NCI-H526 (cell line): ENCODE data around the gene VPS13D.
"Not testable (repeated sequence)": the region's sequence is repeated elsewhere in the genome, so short reads cannot be mapped to it uniquely, and the experiment has no call there.

Experiments used
- DNase-seq, 2 experiments: peaks; one replicate each; lab custom pipeline; 2025; lab: John Stamatoyannopoulos, UW

The VPS13D gene

DNA sequence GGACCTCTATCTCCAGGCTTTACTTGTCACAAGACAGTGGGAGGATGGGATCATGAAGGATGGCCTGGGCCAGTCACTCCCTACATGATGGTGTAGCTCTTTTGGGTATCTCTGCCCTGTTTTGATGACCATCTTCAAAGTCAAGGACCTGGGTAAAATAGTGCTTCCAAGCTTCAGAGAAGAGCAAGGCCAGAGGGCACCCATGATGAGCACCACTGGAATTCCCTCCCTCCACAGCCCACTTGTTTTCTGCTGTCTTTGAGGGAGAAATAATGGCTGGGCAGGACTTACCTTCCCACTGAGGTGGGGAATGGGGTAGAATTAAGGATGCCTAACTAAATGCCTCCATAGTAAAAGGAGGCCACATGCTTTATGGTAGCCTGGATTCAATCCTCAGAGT lies 222.4 kb downstream of the VPS13D start:
- no peak for DNase-seq

- no peak for DNase-seq
These were observed 223.8 kb downstream of the VPS13D start for GRCh38 chr1:12453400-12454343.

DNA sequence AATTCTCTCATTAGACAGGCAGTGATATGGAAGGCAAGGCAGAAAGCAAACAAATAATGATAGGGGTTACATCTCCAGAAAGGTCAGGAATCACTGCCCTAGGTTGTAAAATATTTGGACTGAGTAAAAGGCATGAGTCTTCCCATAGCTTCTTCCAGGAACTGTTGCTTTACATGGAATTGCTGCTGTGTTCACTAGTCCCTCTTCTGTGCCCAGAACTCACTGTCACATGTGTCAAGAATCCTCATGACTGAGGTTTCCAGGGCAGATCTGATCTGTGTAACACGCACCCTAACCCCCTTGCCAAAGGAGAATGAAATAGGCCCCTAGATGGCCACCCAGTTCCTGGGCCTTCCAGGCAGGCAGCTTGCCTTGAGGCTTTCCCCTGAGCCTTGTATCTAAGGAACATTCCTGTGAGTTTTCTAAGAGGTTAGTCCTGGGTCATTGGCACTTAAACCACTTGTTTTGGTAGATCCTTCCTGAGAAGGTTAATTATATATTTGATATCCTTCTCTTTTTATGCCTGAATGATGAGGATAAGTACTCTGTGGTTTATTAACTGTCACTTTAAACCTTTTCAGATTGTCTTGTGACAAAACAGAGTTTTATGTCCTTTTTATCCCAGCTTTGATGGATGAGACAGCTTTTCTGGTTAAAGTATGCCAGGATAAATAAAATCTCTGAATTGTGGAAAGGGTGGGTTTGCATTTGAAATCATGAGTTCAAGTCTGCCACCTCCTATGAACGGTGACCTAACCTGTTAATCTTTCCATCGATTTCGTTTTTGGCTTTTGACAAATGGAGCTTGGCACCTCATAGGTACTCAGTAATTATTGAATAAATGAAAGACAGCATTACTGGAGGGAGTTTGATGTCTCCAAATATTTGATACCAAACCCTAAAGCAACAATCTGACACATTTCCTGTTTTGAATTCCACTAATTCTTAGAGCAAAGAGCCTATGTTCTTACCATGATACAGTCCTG lies 224.9 kb downstream of the VPS13D start:
- DNase-seq, result no peak

- not testable (repeated sequence) for DNase-seq
These were observed 226.3 kb downstream of the VPS13D start for GRCh38 chr1:12456081-12456480.

DNA sequence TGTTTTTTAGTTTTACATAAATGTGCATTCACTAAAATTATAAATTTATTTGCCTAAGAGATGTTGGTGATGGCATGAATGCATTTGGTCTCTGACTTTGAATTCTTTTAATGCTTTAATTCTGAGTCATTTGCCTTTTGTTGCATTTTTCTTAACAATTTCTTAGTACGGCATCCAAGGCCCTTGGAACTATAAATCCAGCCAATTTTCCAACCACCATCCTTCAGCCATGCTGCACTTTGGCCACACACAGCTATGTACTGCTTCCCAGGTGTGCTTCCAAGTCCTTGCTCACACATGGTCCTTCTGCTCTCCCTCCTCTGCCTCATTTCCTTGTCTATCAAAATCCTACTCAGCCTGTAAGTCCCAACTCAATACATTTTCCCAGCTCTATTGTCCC lies 227.1 kb downstream of the VPS13D start:
- DNase-seq, result no peak

GRCh38 chr1:12457771-12458170 lies 227.9 kb downstream of the VPS13D start:
- DNase-seq, result no peak

DNA sequence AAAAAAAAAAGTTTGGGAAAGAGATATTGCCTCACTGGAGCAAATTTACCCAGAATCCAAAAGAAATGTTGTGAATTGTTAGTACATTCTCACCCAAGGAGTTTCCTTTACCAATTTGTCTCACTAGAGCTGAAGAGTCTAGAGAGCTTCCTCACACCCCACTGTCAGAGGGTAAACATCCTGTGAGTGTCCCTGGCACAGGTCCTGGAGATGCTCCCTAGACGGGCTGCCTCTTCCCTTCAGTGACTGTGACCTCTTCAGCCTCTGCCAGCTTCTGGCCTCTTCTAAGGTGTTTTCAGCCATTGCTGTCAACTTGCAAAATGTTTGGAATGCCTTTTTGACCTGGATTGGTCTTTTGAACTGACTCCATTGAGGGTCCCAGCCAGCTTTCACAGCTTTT lies 228.7 kb downstream of the VPS13D start:
- DNase-seq, result no peak

GRCh38 chr1:12460121-12460520 lies 230.3 kb downstream of the VPS13D start:
- DNase-seq, result no peak

GRCh38 chr1:12460911-12461621 lies 231.2 kb downstream of the VPS13D start:
- DNase-seq, result no peak

- DNase-seq, result no peak
These were observed 231.9 kb downstream of the VPS13D start for GRCh38 chr1:12461754-12462153.

GRCh38 chr1:12462586-12462985 lies 232.8 kb downstream of the VPS13D start:
- no peak for DNase-seq

DNA sequence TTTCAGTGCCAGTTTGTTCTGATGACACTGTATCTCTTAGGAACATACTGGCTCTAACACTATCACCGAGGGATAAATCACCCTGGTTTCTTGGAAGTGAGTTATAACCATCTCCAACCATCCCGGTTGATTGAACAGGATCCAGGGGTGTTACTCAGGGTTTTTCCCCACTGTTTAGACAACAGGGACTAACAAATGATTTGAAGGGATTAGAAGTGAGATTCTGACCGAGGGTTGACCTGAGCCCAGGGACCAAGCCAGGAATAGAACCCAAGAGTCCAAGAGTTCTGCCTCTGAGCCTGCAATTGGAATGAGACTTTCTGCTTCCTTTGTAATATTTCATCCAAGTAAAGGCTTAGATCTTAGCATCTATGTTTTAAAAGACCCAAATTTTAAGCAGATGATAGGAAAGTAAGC lies 234.2 kb downstream of the VPS13D start:
- DNase-seq, result no peak

- DNase-seq, result no peak
These were observed 234.8 kb downstream of the VPS13D start for GRCh38 chr1:12464598-12465056.

DNA sequence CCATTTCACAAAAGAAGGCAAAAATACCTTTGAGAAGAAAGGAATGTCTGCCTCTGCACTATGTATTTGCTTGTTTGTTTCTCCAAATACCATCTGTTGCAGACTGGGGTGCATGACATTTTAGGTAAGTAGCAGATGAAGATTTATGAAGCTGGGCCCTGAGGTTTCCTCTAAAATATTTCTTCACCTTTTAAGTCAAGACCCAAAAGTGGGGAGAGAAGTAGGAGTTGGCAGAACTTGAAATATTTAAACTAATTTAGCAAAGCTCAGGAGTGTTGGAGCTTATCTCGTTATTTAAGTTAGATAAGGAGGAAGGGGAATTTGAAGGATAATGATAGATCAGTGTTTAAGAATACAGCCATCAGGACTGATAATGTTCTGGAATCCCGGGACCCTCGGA lies 235.3 kb downstream of the VPS13D start:
- DNase-seq, result no peak

- DNase-seq, result no peak
These were observed 237.0 kb downstream of the VPS13D start for GRCh38 chr1:12466816-12467215.

DNA sequence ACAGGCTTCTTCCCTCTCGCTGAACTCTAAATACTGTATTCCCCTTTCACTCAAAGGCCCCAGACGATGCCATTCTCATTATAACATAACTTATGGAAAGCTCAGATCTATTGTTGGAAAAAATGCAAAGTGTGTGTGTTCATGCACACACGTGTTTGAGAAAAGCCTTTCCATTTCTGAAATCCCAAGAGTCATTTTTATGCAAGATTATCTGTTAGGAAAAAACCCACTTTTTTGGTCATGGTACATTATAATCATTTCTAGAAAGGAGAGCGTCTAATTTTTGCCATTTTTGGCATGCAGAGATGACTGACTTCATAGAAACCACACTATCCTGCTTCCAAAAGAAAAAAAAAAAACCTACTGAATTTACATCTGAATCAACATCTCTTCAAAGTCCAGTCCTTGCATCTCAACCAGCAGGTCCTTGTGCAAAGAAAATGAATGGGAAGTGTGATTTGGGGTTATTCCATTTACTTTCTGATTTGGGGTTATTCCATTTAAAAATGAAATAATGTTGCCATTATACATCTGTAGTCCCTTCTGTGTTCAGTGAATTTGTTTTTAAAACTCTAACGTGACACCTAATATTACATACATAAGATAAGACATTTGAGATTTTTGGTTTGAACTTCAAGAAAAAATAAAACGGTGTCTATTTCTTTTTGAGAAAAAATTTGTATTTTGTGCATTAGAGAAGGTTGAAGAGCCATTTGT lies 237.9 kb downstream of the VPS13D start:
- peak in 1 of 2 experiments; percentile 28 for DNase-seq

GRCh38 chr1:12468323-12468722 lies 238.5 kb downstream of the VPS13D start:
- DNase-seq, result no peak

DNA sequence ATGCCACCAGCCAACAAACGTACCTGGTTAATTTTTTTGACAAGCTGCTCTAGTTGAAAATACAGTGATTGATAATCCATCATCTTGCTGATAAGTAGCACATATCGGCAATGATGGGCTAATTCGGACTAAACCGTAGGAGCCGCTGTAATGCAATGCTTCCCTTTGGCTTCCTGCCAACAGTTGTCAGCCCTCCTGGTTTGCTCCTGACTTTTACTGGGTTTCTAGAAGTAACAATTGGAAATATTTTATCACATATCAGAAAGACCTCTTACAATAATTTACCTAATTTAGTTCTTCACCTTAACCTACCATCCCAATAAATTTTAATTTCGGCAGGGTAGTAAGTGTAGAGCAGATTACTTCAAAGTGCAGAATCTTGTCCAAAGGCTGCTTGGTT lies 239.7 kb downstream of the VPS13D start:
- DNase-seq, result no peak

DNA sequence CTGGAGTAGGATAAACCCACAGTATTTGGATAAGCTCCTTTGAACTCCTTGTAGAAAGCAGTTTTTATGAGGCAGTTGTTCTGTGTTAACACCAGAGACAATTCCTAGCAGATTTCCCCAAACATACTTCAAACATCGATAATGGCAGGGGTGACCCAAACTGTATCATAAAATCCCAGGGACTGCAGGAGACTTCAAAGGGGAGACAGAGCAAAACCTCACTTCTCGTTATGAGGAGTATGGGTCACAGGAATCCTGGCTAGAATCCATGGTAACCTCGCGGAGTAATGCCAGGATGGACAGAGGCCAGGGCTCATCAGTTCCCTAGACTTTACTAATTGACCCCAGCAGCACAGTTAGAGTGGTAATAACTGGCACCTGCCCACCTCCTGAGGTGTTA lies 240.2 kb downstream of the VPS13D start:
- DNase-seq, result no peak

GRCh38 chr1:12470916-12471315 lies 241.1 kb downstream of the VPS13D start:
- not testable (repeated sequence) for DNase-seq

GRCh38 chr1:12472156-12472797 lies 242.4 kb downstream of the VPS13D start:
- DNase-seq, result no peak
